HUES6 (cell line): ENCODE data around the gene PRDM16.

Source experiments
- H3K27ac ChIP-seq: 2 replicates; pipeline ENCODE4 v1.7.0; 2013; ENCODE audit warnings: low read depth, mild to moderate bottlenecking, low read length, inconsistent platforms
- H3K27me3 ChIP-seq: 2 replicates; pipeline ENCODE4 v1.6.1; 2013; ENCODE audit warnings: low read length; ENCODE audit not compliant: control insufficient read depth, insufficient read depth
- H3K36me3 ChIP-seq: 2 replicates; pipeline ENCODE4 v1.6.1; 2013; ENCODE audit warnings: low read length; ENCODE audit not compliant: control insufficient read depth, insufficient read depth
- H3K4me1 ChIP-seq: 2 replicates; pipeline ENCODE4 v1.6.1; 2013; ENCODE audit warnings: low read length; ENCODE audit not compliant: control insufficient read depth, insufficient read depth
- H3K4me3 ChIP-seq: 2 replicates; pipeline ENCODE4 v1.5.1; 2013; ENCODE audit warnings: low read depth, low read length
- H3K9ac ChIP-seq: one replicate; pipeline ENCODE4 v1.6.1; 2013; ENCODE audit warnings: mild to moderate bottlenecking, low read length
- H3K9me3 ChIP-seq: 2 replicates; pipeline ENCODE4 v1.6.1; 2013; ENCODE audit warnings: low read depth, low read length; ENCODE audit not compliant: control insufficient read depth, insufficient read depth

PRDM16 gene

GRCh38 chr1:3315399-3316339 is 246.7 kb downstream of the PRDM16 start:
- Histone ChIP-seq H3K9me3 (no peaks in the 10 kb centered on the region), H3K4me1 (peaks cover 41% of the 10 kb centered on the region), H3K4me3 (no peak overlapping the region), H3K27me3 (peaks cover 23% of the 10 kb centered on the region), H3K9ac (no peak overlapping the region), H3K27ac (no peak overlapping the region), H3K36me3 (no peaks in the 10 kb centered on the region)

- Histone ChIP-seq H3K4me1 (peaks cover 44% of the 10 kb centered on the region), H3K27me3 (peaks cover 23% of the 10 kb centered on the region), H3K27ac (no peak overlapping the region), H3K9ac (no peak overlapping the region), H3K36me3 (no peaks in the 10 kb centered on the region), H3K9me3 (no peaks in the 10 kb centered on the region), H3K4me3 (no peak overlapping the region)
Observed at GRCh38 chr1:3316340-3316943, 247.4 kb downstream of the PRDM16 start.

GRCh38 chr1:3317456-3317855 is 248.5 kb downstream of the PRDM16 start:
- Histone ChIP-seq H3K4me1 (peaks cover 44% of the 10 kb centered on the region), H3K4me3 (no peak overlapping the region), H3K9ac (no peak overlapping the region), H3K9me3 (no peaks in the 10 kb centered on the region), H3K27me3 (peaks cover 22% of the 10 kb centered on the region), H3K36me3 (no peaks in the 10 kb centered on the region), H3K27ac (no peak overlapping the region)

- H3K4me1 ChIP-seq, result peaks cover 37% of the 10 kb centered on the region
- no peaks in the 10 kb centered on the region for H3K9me3 ChIP-seq
- H3K36me3 ChIP-seq, result no peaks in the 10 kb centered on the region
- no peak overlapping the region for H3K9ac ChIP-seq
- peaks cover 16% of the 10 kb centered on the region for H3K27me3 ChIP-seq
- no peak overlapping the region for H3K4me3 ChIP-seq
- no peak overlapping the region for H3K27ac ChIP-seq
Observed at GRCh38 chr1:3318329-3318728, 249.3 kb downstream of the PRDM16 start.

GRCh38 chr1:3319874-3320245 is 250.9 kb downstream of the PRDM16 start:
- Histone ChIP-seq H3K9me3 (no peaks in the 10 kb centered on the region), H3K4me1 (peaks cover 23% of the 10 kb centered on the region; the same call in 1 of the 2 replicates), H3K4me3 (no peak overlapping the region), H3K27ac (no peak overlapping the region), H3K36me3 (no peaks in the 10 kb centered on the region), H3K9ac (no peak overlapping the region), H3K27me3 (peaks cover 4% of the 10 kb centered on the region; the same call in 1 of the 2 replicates)

- Histone ChIP-seq H3K9ac (no peak overlapping the region), H3K4me3 (no peak overlapping the region), H3K36me3 (no peaks in the 10 kb centered on the region), H3K27ac (no peak overlapping the region), H3K9me3 (no peaks in the 10 kb centered on the region; the same call in 1 of the 2 replicates), H3K4me1 (peaks cover 18% of the 10 kb centered on the region; the same call in 1 of the 2 replicates), H3K27me3 (peaks cover under 1% of the 10 kb centered on the region; the same call in 1 of the 2 replicates)
Observed at GRCh38 chr1:3320246-3321152, 251.5 kb downstream of the PRDM16 start.

- H3K9me3 ChIP-seq, result no peaks in the 10 kb centered on the region; the same call in 1 of the 2 replicates
- H3K4me1 ChIP-seq, result peaks cover 8% of the 10 kb centered on the region; the same call in 1 of the 2 replicates
- no peak overlapping the region for H3K9ac ChIP-seq
- no peaks in the 10 kb centered on the region; the same call in 1 of the 2 replicates for H3K27me3 ChIP-seq
- no peak overlapping the region for H3K27ac ChIP-seq
- no peak overlapping the region for H3K4me3 ChIP-seq
- H3K36me3 ChIP-seq, result no peaks in the 10 kb centered on the region
Observed at GRCh38 chr1:3321559-3322449, 252.8 kb downstream of the PRDM16 start.

- Histone ChIP-seq H3K4me1 (peaks cover 8% of the 10 kb centered on the region; the same call in 1 of the 2 replicates), H3K27me3 (no peaks in the 10 kb centered on the region), H3K9ac (no peak overlapping the region), H3K4me3 (no peak overlapping the region), H3K9me3 (no peaks in the 10 kb centered on the region; the same call in 1 of the 2 replicates), H3K36me3 (no peaks in the 10 kb centered on the region), H3K27ac (no peak overlapping the region)
Observed at GRCh38 chr1:3322450-3323020, 253.5 kb downstream of the PRDM16 start.

- Histone ChIP-seq H3K27me3 (no peaks in the 10 kb centered on the region), H3K9ac (no peak overlapping the region), H3K4me1 (peaks cover 8% of the 10 kb centered on the region; the same call in 1 of the 2 replicates), H3K9me3 (no peaks in the 10 kb centered on the region; the same call in 1 of the 2 replicates), H3K27ac (no peak overlapping the region), H3K36me3 (no peaks in the 10 kb centered on the region), H3K4me3 (no peak overlapping the region)
Observed at GRCh38 chr1:3323021-3323795, 254.2 kb downstream of the PRDM16 start.
